GM23338 (cell line): ENCODE results near the gene ZNF605. TPM values are rescaled to one million over a fixed set of nuclear protein-coding genes. Genes with fewer than 3 reads are reported as not detected.

Experiments
- ATAC-seq: fragments of 200-7000 bp; cut with Tn5 transposase; 3 replicates; pipeline ENCODE4 v1.9.1; 2020
- DNase-seq: peaks from one replicate; pipeline ENCODE4 v3.0.0-alpha.2; 2015; ENCODE audit warnings: low spot score
- H2AFZ ChIP-seq: fragments of 200-600 bp; sonication (generic); 2 replicates; pipeline ENCODE4 v1.8.0; 2016; ENCODE audit warnings: antibody characterized with exemption, mild to moderate bottlenecking, moderate library complexity
- H3F3A ChIP-seq: fragments of 200-600 bp; sonication (generic); replicated peaks from 2 replicates; pipeline ENCODE4 v1.8.0; 2017; ENCODE audit warnings: antibody characterized with exemption, mixed run types, low read depth
- H3K27ac ChIP-seq: fragments of 200-600 bp; sonication (generic); 2 replicates; pipeline ENCODE4 v1.6.1; 2016; ENCODE audit warnings: low read depth
- H3K27me3 ChIP-seq: fragments of 200-600 bp; sonication (generic); 2 replicates; pipeline ENCODE4 v1.8.0; 2016; ENCODE audit warnings: mild to moderate bottlenecking, mixed run types, moderate library complexity; ENCODE audit not compliant: insufficient read depth
- H3K36me3 ChIP-seq: fragments of 200-600 bp; sonication (generic); 2 replicates; pipeline ENCODE4 v1.8.0; 2016; ENCODE audit warnings: mild to moderate bottlenecking; ENCODE audit not compliant: insufficient read depth
- H3K4me1 ChIP-seq: fragments of 200-600 bp; sonication (generic); 2 replicates; pipeline ENCODE4 v1.8.0; 2016; ENCODE audit warnings: mild to moderate bottlenecking, moderate library complexity; ENCODE audit not compliant: insufficient read depth
- H3K4me2 ChIP-seq: fragments of 200-600 bp; sonication (generic); 2 replicates; pipeline ENCODE4 v1.7.1; 2017; ENCODE audit warnings: mixed run types
- H3K4me3 ChIP-seq: fragments of 200-600 bp; sonication (generic); 2 replicates; pipeline ENCODE4 v1.6.1; 2016; ENCODE audit warnings: mixed run types
- H3K79me2 ChIP-seq: fragments of 200-600 bp; sonication (generic); replicated peaks from 2 replicates; pipeline ENCODE4 v1.8.0; 2017; ENCODE audit warnings: mild to moderate bottlenecking; ENCODE audit not compliant: insufficient read depth
- H3K9me2 ChIP-seq: fragments of 200-600 bp; sonication (generic); 2 replicates; pipeline ENCODE4 v1.8.0; 2017; ENCODE audit not compliant: insufficient read depth
- H4K20me1 ChIP-seq: fragments of 200-600 bp; sonication (generic); replicated peaks from 2 replicates; pipeline ENCODE4 v1.8.0; 2017; ENCODE audit warnings: mild to moderate bottlenecking; ENCODE audit not compliant: insufficient read depth
- H3K27ac Mint-ChIP-seq: 2 replicates; pipeline ENCODE4 v1.8.0; 2020; ENCODE audit warnings: inconsistent platforms, mild to moderate bottlenecking, moderate library complexity, mixed read lengths
- H3K27me3 Mint-ChIP-seq: 3 replicates; pipeline ENCODE4 v1.8.0; 2022; ENCODE audit warnings: low read depth, mild to moderate bottlenecking, moderate library complexity, mixed read lengths, inconsistent platforms; ENCODE audit not compliant: insufficient read depth, poor library complexity
- H3K36me3 Mint-ChIP-seq: 3 replicates; pipeline ENCODE4 v1.8.0; 2021; ENCODE audit warnings: low read depth, mild to moderate bottlenecking, inconsistent platforms, moderate library complexity, mixed read lengths
- H3K4me1 Mint-ChIP-seq: 3 replicates; pipeline ENCODE4 v1.8.0; 2020; ENCODE audit warnings: mild to moderate bottlenecking, inconsistent platforms, mixed read lengths
- H3K4me3 Mint-ChIP-seq: 3 replicates; pipeline ENCODE4 v1.8.0; 2021; ENCODE audit warnings: moderate library complexity, mild to moderate bottlenecking, inconsistent platforms, mixed read lengths
- H3K9me3 Mint-ChIP-seq: 3 replicates; pipeline ENCODE4 v1.8.0; 2020; ENCODE audit warnings: moderate library complexity, mild to moderate bottlenecking, inconsistent platforms, mixed read lengths
- CREB1 ChIP-seq: fragments of 250-450 bp; sonication (Bioruptor Pico); IDR thresholded peaks from 2 replicates; pipeline ENCODE4 v1.5.0; 2020; ENCODE audit warnings: low read depth, mild to moderate bottlenecking, moderate library complexity
- EZH2 ChIP-seq: fragments of 200-600 bp; sonication (generic); IDR thresholded peaks from one replicate; pipeline ENCODE4 v1.8.0; 2017; ENCODE audit warnings: antibody characterized with exemption, mild to moderate bottlenecking, low read depth; ENCODE audit not compliant: unreplicated experiment
- EZH2phosphoT487 ChIP-seq: fragments of 200-600 bp; sonication (generic); IDR thresholded peaks from one replicate; pipeline ENCODE4 v1.8.1; 2018; ENCODE audit warnings: antibody characterized with exemption; ENCODE audit not compliant: unreplicated experiment
- JUNB ChIP-seq: IDR thresholded peaks from one replicate; pipeline ENCODE4 v1.6.1; 2016; ENCODE audit warnings: antibody characterized with exemption; ENCODE audit not compliant: unreplicated experiment
- NANOG ChIP-seq: IDR thresholded peaks from 2 replicates; pipeline ENCODE4 v1.6.1; 2016; ENCODE audit warnings: antibody characterized with exemption, borderline replicate concordance
- POLR2AphosphoS5 ChIP-seq: IDR thresholded peaks from 2 replicates; pipeline ENCODE4 v1.6.1; 2016; ENCODE audit warnings: antibody characterized with exemption, low read depth
- STAT1 ChIP-seq: IDR thresholded peaks from one replicate; pipeline ENCODE4 v1.6.1; 2016; ENCODE audit warnings: antibody characterized with exemption; ENCODE audit not compliant: unreplicated experiment
- ZNF114 ChIP-seq: fragments of 250-450 bp; sonication (Bioruptor Pico); IDR thresholded peaks from 2 replicates; pipeline ENCODE4 v1.5.0; 2020; ENCODE audit warnings: mild to moderate bottlenecking, moderate library complexity
- ZNF331 ChIP-seq: fragments of 250-450 bp; sonication (Bioruptor Pico); IDR thresholded peaks from 2 replicates; pipeline ENCODE4 v1.5.0; 2020; ENCODE audit warnings: low read depth, mild to moderate bottlenecking, moderate library complexity
- polyA plus RNA-seq: library from polyadenylated mRNA; unstranded; fragments of >200 nt; fragmentation: Nextera tagmentation; extraction: Ambion mirVana; gene quantifications from 2 replicates; pipeline ENCODE4 v1.2.1, GENCODE V29; 2016
- total RNA-seq: library from RNA; depleted of rRNA; stranded (reverse); fragments of >200 nt; shearing (Covaris generic); gene quantifications from 2 replicates; pipeline ENCODE4 v1.2.3, GENCODE V29; 2014
- TF ChIP-seq, protein P1 (sequence below): IDR thresholded peaks from one replicate; pipeline ENCODE4 v1.6.1; 2018; ENCODE audit warnings: antibody characterized with exemption; ENCODE audit not compliant: unreplicated experiment
- TF ChIP-seq, protein P2 (sequence below): IDR thresholded peaks from 2 replicates; pipeline ENCODE4 v1.6.1; 2016; ENCODE audit warnings: antibody characterized with exemption
- TF ChIP-seq, protein P3 (sequence below), 2 experiments: fragments of 200-600 bp in 1 of 2; sonication (generic) in 1 of 2; conservative IDR thresholded peaks; 2 replicates each; pipeline versions ENCODE4 v1.5.1 to v1.6.1; 2016 to 2017; ENCODE audit warnings: antibody characterized with exemption in 2 of 2, low read depth in 2 of 2, mild to moderate bottlenecking in 2 of 2, moderate library complexity in 1 of 2
- TF ChIP-seq, protein P4 (sequence below): fragments of 250-450 bp; sonication (Bioruptor Pico); IDR thresholded peaks from 2 replicates; pipeline ENCODE4 v1.5.0; 2020; ENCODE audit warnings: mild to moderate bottlenecking, moderate library complexity

The ZNF605 gene
- total and polyA plus RNA-seq, 2 experiments from 2014 or later = 13.5 to 17.1 TPM

DNA sequence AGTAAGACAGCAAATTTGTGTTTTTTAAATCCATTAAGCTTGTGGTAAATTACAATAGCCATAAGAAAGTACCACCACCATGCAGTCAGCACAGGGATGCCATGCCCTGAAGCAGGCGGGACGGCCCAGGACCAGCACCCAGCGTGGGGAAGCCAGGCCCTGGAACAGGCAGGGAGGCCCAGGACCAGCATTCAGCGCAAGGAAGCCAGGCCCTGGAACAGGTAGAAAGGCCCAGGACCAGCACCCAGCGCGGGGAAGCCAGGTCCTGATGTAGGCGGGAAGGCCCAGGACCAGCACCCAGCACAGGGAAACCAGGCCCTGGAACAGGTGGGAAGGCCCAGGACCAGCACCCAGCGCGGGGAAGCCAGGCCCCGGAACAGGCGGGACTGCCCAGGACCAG is 81.9 kb downstream of the ZNF605 start:
- DNase-seq (no peak), ATAC-seq (no peak)
- Mint-ChIP-seq H3K27me3 (no peaks in the 10 kb centered on the region), H3K36me3 (peaks cover 40% of the 10 kb centered on the region), H3K4me1 (no peaks in the 10 kb centered on the region), H3K4me3 (no peak overlapping the region), H3K9me3 (no peaks in the 10 kb centered on the region), H3K27ac (0 out of 2 replicates have a peak overlapping the region, but pooled peaks have one; percentile 86)
- H3K4me3 ChIP-seq = no peak overlapping the region
- H3K27ac ChIP-seq = no peak overlapping the region; the same call in 1 of the 2 replicates
- H3K9me2 ChIP-seq = no peaks in the 10 kb centered on the region
- no peak overlapping the region for H3K4me2 ChIP-seq
- no peaks in the 10 kb centered on the region for H3K4me1 ChIP-seq
- no peaks in the 10 kb centered on the region for H3K27me3 ChIP-seq
- no peaks in the 10 kb centered on the region; the same call in none of the 2 replicates for H4K20me1 ChIP-seq
- H3K79me2 ChIP-seq = peaks cover 3% of the 10 kb centered on the region; the same call in 1 of the 2 replicates
- H2AFZ ChIP-seq = no peak overlapping the region
- H3K36me3 ChIP-seq = 0 out of 2 replicates have a peak, but pooled peaks cover 20% of the 10 kb centered on the region
- TF ChIP-seq POLR2AphosphoS5 (no peak), EZH2 (no peak), CREB1 (CRISPR knock-in tag) (no peak), ZNF114 (CRISPR knock-in tag) (no peak), STAT1 (no peak), EZH2phosphoT487 (no peak), JUNB (no peak), NANOG (no peak), ZNF331 (CRISPR knock-in tag) (no peak)
- TF ChIP-seq, protein P1, sequence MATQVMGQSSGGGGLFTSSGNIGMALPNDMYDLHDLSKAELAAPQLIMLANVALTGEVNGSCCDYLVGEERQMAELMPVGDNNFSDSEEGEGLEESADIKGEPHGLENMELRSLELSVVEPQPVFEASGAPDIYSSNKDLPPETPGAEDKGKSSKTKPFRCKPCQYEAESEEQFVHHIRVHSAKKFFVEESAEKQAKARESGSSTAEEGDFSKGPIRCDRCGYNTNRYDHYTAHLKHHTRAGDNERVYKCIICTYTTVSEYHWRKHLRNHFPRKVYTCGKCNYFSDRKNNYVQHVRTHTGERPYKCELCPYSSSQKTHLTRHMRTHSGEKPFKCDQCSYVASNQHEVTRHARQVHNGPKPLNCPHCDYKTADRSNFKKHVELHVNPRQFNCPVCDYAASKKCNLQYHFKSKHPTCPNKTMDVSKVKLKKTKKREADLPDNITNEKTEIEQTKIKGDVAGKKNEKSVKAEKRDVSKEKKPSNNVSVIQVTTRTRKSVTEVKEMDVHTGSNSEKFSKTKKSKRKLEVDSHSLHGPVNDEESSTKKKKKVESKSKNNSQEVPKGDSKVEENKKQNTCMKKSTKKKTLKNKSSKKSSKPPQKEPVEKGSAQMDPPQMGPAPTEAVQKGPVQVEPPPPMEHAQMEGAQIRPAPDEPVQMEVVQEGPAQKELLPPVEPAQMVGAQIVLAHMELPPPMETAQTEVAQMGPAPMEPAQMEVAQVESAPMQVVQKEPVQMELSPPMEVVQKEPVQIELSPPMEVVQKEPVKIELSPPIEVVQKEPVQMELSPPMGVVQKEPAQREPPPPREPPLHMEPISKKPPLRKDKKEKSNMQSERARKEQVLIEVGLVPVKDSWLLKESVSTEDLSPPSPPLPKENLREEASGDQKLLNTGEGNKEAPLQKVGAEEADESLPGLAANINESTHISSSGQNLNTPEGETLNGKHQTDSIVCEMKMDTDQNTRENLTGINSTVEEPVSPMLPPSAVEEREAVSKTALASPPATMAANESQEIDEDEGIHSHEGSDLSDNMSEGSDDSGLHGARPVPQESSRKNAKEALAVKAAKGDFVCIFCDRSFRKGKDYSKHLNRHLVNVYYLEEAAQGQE = no peak
- TF ChIP-seq, protein P2, sequence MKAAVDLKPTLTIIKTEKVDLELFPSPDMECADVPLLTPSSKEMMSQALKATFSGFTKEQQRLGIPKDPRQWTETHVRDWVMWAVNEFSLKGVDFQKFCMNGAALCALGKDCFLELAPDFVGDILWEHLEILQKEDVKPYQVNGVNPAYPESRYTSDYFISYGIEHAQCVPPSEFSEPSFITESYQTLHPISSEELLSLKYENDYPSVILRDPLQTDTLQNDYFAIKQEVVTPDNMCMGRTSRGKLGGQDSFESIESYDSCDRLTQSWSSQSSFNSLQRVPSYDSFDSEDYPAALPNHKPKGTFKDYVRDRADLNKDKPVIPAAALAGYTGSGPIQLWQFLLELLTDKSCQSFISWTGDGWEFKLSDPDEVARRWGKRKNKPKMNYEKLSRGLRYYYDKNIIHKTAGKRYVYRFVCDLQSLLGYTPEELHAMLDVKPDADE = no peak
- TF ChIP-seq, protein P3, sequence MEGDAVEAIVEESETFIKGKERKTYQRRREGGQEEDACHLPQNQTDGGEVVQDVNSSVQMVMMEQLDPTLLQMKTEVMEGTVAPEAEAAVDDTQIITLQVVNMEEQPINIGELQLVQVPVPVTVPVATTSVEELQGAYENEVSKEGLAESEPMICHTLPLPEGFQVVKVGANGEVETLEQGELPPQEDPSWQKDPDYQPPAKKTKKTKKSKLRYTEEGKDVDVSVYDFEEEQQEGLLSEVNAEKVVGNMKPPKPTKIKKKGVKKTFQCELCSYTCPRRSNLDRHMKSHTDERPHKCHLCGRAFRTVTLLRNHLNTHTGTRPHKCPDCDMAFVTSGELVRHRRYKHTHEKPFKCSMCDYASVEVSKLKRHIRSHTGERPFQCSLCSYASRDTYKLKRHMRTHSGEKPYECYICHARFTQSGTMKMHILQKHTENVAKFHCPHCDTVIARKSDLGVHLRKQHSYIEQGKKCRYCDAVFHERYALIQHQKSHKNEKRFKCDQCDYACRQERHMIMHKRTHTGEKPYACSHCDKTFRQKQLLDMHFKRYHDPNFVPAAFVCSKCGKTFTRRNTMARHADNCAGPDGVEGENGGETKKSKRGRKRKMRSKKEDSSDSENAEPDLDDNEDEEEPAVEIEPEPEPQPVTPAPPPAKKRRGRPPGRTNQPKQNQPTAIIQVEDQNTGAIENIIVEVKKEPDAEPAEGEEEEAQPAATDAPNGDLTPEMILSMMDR (conservative IDR thresholded peaks at IDR 0.05; ENCODE audit: low read depth in 2 of 2) = no peak
- TF ChIP-seq, protein P4, sequence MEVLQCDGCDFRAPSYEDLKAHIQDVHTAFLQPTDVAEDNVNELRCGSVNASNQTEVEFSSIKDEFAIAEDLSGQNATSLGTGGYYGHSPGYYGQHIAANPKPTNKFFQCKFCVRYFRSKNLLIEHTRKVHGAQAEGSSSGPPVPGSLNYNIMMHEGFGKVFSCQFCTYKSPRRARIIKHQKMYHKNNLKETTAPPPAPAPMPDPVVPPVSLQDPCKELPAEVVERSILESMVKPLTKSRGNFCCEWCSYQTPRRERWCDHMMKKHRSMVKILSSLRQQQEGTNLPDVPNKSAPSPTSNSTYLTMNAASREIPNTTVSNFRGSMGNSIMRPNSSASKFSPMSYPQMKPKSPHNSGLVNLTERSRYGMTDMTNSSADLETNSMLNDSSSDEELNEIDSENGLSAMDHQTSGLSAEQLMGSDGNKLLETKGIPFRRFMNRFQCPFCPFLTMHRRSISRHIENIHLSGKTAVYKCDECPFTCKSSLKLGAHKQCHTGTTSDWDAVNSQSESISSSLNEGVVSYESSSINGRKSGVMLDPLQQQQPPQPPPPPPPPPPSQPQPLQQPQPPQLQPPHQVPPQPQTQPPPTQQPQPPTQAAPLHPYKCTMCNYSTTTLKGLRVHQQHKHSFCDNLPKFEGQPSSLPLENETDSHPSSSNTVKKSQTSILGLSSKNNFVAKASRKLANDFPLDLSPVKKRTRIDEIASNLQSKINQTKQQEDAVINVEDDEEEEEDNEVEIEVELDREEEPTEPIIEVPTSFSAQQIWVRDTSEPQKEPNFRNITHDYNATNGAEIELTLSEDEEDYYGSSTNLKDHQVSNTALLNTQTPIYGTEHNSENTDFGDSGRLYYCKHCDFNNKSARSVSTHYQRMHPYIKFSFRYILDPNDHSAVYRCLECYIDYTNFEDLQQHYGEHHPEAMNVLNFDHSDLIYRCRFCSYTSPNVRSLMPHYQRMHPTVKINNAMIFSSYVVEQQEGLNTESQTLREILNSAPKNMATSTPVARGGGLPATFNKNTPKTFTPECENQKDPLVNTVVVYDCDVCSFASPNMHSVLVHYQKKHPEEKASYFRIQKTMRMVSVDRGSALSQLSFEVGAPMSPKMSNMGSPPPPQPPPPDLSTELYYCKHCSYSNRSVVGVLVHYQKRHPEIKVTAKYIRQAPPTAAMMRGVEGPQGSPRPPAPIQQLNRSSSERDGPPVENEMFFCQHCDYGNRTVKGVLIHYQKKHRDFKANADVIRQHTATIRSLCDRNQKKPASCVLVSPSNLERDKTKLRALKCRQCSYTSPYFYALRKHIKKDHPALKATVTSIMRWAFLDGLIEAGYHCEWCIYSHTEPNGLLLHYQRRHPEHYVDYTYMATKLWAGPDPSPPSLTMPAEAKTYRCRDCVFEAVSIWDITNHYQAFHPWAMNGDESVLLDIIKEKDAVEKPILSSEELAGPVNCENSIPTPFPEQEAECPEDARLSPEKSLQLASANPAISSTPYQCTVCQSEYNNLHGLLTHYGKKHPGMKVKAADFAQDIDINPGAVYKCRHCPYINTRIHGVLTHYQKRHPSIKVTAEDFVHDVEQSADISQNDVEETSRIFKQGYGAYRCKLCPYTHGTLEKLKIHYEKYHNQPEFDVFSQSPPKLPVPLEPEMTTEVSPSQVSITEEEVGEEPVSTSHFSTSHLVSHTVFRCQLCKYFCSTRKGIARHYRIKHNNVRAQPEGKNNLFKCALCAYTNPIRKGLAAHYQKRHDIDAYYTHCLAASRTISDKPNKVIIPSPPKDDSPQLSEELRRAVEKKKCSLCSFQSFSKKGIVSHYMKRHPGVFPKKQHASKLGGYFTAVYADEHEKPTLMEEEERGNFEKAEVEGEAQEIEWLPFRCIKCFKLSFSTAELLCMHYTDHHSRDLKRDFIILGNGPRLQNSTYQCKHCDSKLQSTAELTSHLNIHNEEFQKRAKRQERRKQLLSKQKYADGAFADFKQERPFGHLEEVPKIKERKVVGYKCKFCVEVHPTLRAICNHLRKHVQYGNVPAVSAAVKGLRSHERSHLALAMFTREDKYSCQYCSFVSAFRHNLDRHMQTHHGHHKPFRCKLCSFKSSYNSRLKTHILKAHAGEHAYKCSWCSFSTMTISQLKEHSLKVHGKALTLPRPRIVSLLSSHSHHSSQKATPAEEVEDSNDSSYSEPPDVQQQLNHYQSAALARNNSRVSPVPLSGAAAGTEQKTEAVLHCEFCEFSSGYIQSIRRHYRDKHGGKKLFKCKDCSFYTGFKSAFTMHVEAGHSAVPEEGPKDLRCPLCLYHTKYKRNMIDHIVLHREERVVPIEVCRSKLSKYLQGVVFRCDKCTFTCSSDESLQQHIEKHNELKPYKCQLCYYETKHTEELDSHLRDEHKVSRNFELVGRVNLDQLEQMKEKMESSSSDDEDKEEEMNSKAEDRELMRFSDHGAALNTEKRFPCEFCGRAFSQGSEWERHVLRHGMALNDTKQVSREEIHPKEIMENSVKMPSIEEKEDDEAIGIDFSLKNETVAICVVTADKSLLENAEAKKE (CRISPR knock-in tag) = no peak
- H3F3A ChIP-seq = 0 out of 2 replicates have a peak, but pooled peaks cover 4% of the 10 kb centered on the region
